Left lung (tissue), 10 donors: Measurements from ENCODE around the gene BIRC7. TPM values are rescaled to one million over a fixed set of nuclear protein-coding genes. Genes with fewer than 3 reads are reported as not detected.

ENCODE experiments used
- ATAC-seq: fragments of 200-7000 bp; cut with Tn5 transposase; one replicate; pipeline ENCODE4 v1.9.1; 2020; ENCODE audit warnings: moderate library complexity
- DNase-seq, 4 donors: peaks; one replicate each; pipeline ENCODE4 v3.0.0-alpha.2; 2013 to 2020
- H3K27ac ChIP-seq, 2 donors: fragments of 200-600 bp; sonication (generic) in 1 of 2; one replicate each; pipeline versions ENCODE4 v1.5.0 to v1.8.0; 2020 to 2021
- H3K27me3 ChIP-seq, 2 donors: fragments of 200-600 bp; sonication (generic) in 1 of 2; one replicate each; pipeline versions ENCODE4 v1.5.0 to v1.8.0; 2020 to 2021
- H3K36me3 ChIP-seq, 2 donors: fragments of 200-600 bp; sonication (generic) in 1 of 2; one replicate each; pipeline versions ENCODE4 v1.5.0 to v1.8.0; 2020 to 2021
- H3K4me1 ChIP-seq, 2 donors: fragments of 200-600 bp; one replicate each; pipeline ENCODE4 v1.8.0; 2021
- H3K4me3 ChIP-seq, 2 donors: fragments of 200-600 bp; sonication (generic) in 1 of 2; one replicate each; pipeline versions ENCODE4 v1.5.0 to v1.8.0; 2020 to 2021; ENCODE audit warnings: mild to moderate bottlenecking in 1 of 2
- H3K9me3 ChIP-seq, 2 donors: fragments of 200-600 bp; sonication (generic) in 1 of 2; one replicate each; pipeline versions ENCODE4 v1.5.0 to v1.8.0; 2020 to 2021
- CTCF ChIP-seq, 2 donors: fragments of 200-600 bp; sonication (generic) in 1 of 2; IDR thresholded peaks; one replicate each; pipeline versions ENCODE4 v1.5.0 to v1.8.0; 2021; ENCODE audit warnings: antibody characterized with exemption in 2 of 2
- intact Hi-C, 2 donors: fragments of 100-400 bp; cut with DNase I; formaldehyde crosslinking; loops; one replicate each; pipeline versions ENCODE4 v1.11.2 to v1.14.2; 2022
- polyA plus RNA-seq, 6 donors: library from polyadenylated mRNA; unstranded; fragments of 120-200 nt; gene quantifications; one replicate each; pipeline ENCODE4 v1.2.1, GENCODE V29; 2013; ENCODE audit not compliant: insufficient read length in 6 of 6
- total RNA-seq, 2 donors: library from RNA; stranded (reverse); fragmentation: NEBNext Ultra II Directional; extraction: Animal tissue kit (Norgen Biotek cat#: 25700); gene quantifications; one replicate each; pipeline ENCODE4 v1.2.1, GENCODE V29; 2021
- donor health status: DM: no; HTN: yes; CAD: no.
- donor health status: DM: no; HTN: no; CAD: no.

Gene BIRC7
- total and polyA plus RNA-seq, 8 donors: 0.24 to 0.64 (median 0.42) TPM; not detected in 4

GRCh38 chr20:63253065-63253437, 17.3 kb downstream of the BIRC7 start:
- H3K27me3 ChIP-seq: peaks cover 48 to 92% of the 10 kb centered on the region in 2 donors
- peaks cover 0 to 11% of the 10 kb centered on the region in 2 donors for H3K4me1 ChIP-seq
- intact Hi-C loops: no loop called here
- H3K4me3 ChIP-seq: no peak overlapping the region
- no peak for TF ChIP-seq CTCF (IDR thresholded peaks at IDR 0.05)
- H3K9me3 ChIP-seq: no peaks in the 10 kb centered on the region
- ATAC-seq: no peak
- H3K36me3 ChIP-seq: no peaks in the 10 kb centered on the region
- no peak overlapping the region for H3K27ac ChIP-seq
- DNase-seq: no peak

- H3K36me3 ChIP-seq: no peaks in the 10 kb centered on the region
- TF ChIP-seq CTCF (IDR thresholded peaks at IDR 0.05): no peak
- no peaks in the 10 kb centered on the region for H3K9me3 ChIP-seq
- no peak for ATAC-seq
- intact Hi-C loops: no loop called here
- peak in 1 of 4 donors; percentile 60 for DNase-seq
- H3K27ac ChIP-seq: no peak overlapping the region
- H3K4me3 ChIP-seq: peak overlapping the region in 1 of 2 donors; percentile 17
- peaks cover 0 to 11% of the 10 kb centered on the region in 2 donors for H3K4me1 ChIP-seq
- peaks cover 48 to 92% of the 10 kb centered on the region in 2 donors for H3K27me3 ChIP-seq
Observed at GRCh38 chr20:63253438-63254231, 17.9 kb downstream of the BIRC7 start.

- no peak for ATAC-seq
- intact Hi-C loops: no loop called here
- Histone ChIP-seq H3K4me3 (peak within 1 kb of the TSS in 1 of 2 donors; percentile 17), H3K27ac (no peak within 1 kb of the TSS), H3K36me3 (no peaks in the 10 kb centered on the region), H3K27me3 (peaks cover 48 to 92% of the 10 kb centered on the region in 2 donors), H3K9me3 (no peaks in the 10 kb centered on the region), H3K4me1 (peaks cover 0 to 11% of the 10 kb centered on the region in 2 donors)
- DNase-seq: no peak
- TF ChIP-seq CTCF (IDR thresholded peaks at IDR 0.05): no peak
Observed at GRCh38 chr20:63254232-63254605, 18.5 kb downstream of the BIRC7 start, which contains the start of gene NKAIN4. Gene NKAIN4, minus strand, starts transcription at chr20:63254463. Its CDS starts 13 bp downstream, at chr20:63254450.

- TF ChIP-seq CTCF (IDR thresholded peaks at IDR 0.05): no peak
- Histone ChIP-seq H3K27me3 (peaks cover 48 to 92% of the 10 kb centered on the region in 2 donors), H3K4me3 (no peak overlapping the region), H3K9me3 (no peaks in the 10 kb centered on the region), H3K27ac (no peak overlapping the region), H3K36me3 (no peaks in the 10 kb centered on the region), H3K4me1 (peaks cover 0 to 11% of the 10 kb centered on the region in 2 donors)
- intact Hi-C loops: no loop called here
- DNase-seq: no peak
- ATAC-seq: no peak
Observed at GRCh38 chr20:63254606-63255384, 19.1 kb downstream of the BIRC7 start.
